Neural cell (in vitro differentiated cells): Measurements from ENCODE around the gene DAD1.

Source experiments
- CTCF ChIP-seq: fragments of 450-650 bp; IDR thresholded peaks from 2 replicates; pipeline ENCODE4 v1.5.1; 2014; ENCODE audit warnings: antibody characterized with exemption, mild to moderate bottlenecking, moderate library complexity; ENCODE audit not compliant: poor library complexity, severe bottlenecking
- EP300 ChIP-seq: fragments of 450-650 bp; conservative IDR thresholded peaks from 2 replicates; pipeline ENCODE4 v1.6.1; 2014; ENCODE audit warnings: antibody characterized with exemption, mild to moderate bottlenecking, moderate library complexity; ENCODE audit not compliant: poor library complexity, severe bottlenecking
- EZH2 ChIP-seq: fragments of 200-600, 300-800 bp; shearing (Covaris generic), sonication (generic); IDR thresholded peaks from 2 replicates; pipeline ENCODE4 v1.6.1; 2014; ENCODE audit warnings: antibody characterized with exemption, low read length, borderline replicate concordance, mild to moderate bottlenecking; ENCODE audit not compliant: insufficient read depth, poor library complexity, severe bottlenecking
- POLR2AphosphoS5 ChIP-seq: IDR thresholded peaks from 2 replicates; pipeline ENCODE4 v1.6.1; 2012
- RAD21 ChIP-seq: fragments of 450-650 bp; conservative IDR thresholded peaks from 2 replicates; pipeline ENCODE4 v1.6.1; 2014; ENCODE audit warnings: antibody characterized with exemption, mild to moderate bottlenecking, moderate library complexity
- REST ChIP-seq: IDR thresholded peaks from 2 replicates; pipeline ENCODE4 v1.6.1; 2012; ENCODE audit warnings: borderline replicate concordance
- TAF1 ChIP-seq: IDR thresholded peaks from 2 replicates; pipeline ENCODE4 v1.6.1; 2012; ENCODE audit warnings: low read depth

DNA sequence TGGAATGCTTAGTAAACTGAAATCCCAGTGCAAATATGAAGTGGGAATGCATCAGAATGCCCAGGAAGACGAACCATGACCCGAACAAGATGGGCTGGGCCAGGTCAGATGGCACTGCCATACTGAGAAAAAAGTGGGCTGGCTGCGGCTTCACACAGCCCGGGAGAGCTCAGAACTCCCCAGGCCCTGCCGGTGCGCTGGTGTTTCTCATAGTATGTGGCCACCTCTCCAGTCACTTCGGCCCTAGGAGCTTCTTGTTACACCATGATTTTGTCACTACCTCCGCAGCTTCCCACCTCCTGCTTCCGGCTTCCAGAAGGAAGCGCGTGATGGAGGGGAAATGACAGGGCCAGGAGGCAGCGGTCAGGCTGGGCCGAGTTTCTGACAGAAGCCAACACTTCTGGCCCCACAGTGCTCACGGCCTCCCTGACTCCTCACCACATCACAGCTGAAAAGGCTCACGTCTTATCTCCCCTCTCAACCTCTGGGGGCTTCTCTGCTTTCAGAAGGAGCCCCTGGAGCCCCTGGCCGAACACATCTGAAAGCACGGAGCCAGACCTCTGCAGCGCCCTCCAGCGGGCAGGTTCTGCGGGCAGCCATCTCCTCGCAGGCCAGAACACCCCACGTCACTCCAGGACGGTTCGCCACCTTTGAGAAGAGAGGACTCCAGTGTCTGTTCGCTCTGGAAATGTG, 30.7 kb downstream of the DAD1 start:
- TF ChIP-seq EP300: no peak
- no peak for TF ChIP-seq CTCF
- no peak for TF ChIP-seq EZH2
- TF ChIP-seq RAD21: no peak
- TF ChIP-seq POLR2AphosphoS5: no peak
- no peak for TF ChIP-seq TAF1
- no peak for TF ChIP-seq REST
